Progenitor cell of endocrine pancreas (in vitro differentiated cells): ENCODE measurements around the gene MAB21L2. TPM values are rescaled to one million over a fixed set of nuclear protein-coding genes. Genes with fewer than 3 reads are reported as not detected.

Experiments
- DNase-seq: peaks from one replicate; pipeline ENCODE4 v3.0.0; 2021; ENCODE audit warnings: low spot score; ENCODE audit not compliant: unreplicated experiment
- H3K27ac Mint-ChIP-seq: 2 replicates; pipeline ENCODE4 v1.8.0; 2021; ENCODE audit warnings: mild to moderate bottlenecking, moderate library complexity, mixed read lengths
- H3K27me3 Mint-ChIP-seq: 2 replicates; pipeline ENCODE4 v1.8.0; 2021; ENCODE audit warnings: mixed read lengths
- H3K36me3 Mint-ChIP-seq: 2 replicates; pipeline ENCODE4 v1.8.0; 2022; ENCODE audit warnings: mixed read lengths; ENCODE audit not compliant: insufficient read depth
- H3K4me1 Mint-ChIP-seq: 2 replicates; pipeline ENCODE4 v1.8.0; 2021; ENCODE audit warnings: low read depth, mixed read lengths
- H3K4me3 Mint-ChIP-seq: 2 replicates; pipeline ENCODE4 v1.8.0; 2021; ENCODE audit warnings: low read depth, mild to moderate bottlenecking, moderate library complexity, mixed read lengths
- H3K9me3 Mint-ChIP-seq: 2 replicates; pipeline ENCODE4 v1.8.0; 2021; ENCODE audit warnings: low read depth, mixed read lengths
- CTCF ChIP-seq: fragments of 200-600 bp; sonication (generic); IDR thresholded peaks from one replicate; pipeline ENCODE4 v1.5.0; 2021; ENCODE audit warnings: antibody characterized with exemption, mild to moderate bottlenecking; ENCODE audit not compliant: unreplicated experiment
- total RNA-seq: library from RNA; stranded (reverse); gene quantifications from 2 replicates; pipeline ENCODE4 v1.2.1, GENCODE V29; 2021

MAB21L2 gene
- total RNA-seq, 1 donor from 2014 or later = 0.19 TPM

- TF ChIP-seq CTCF = no peak
- Mint-ChIP-seq H3K36me3 (peaks cover 6% of the 10 kb centered on the region), H3K4me3 (peak overlapping the region; percentile 64), H3K27me3 (peaks cover 87% of the 10 kb centered on the region), H3K27ac (no peak overlapping the region), H3K4me1 (peaks cover 36% of the 10 kb centered on the region), H3K9me3 (no peaks in the 10 kb centered on the region)
- DNase-seq = no peak
Observed at GRCh38 chr4:150582873-150583286, 929 bp downstream of the MAB21L2 start.

DNA sequence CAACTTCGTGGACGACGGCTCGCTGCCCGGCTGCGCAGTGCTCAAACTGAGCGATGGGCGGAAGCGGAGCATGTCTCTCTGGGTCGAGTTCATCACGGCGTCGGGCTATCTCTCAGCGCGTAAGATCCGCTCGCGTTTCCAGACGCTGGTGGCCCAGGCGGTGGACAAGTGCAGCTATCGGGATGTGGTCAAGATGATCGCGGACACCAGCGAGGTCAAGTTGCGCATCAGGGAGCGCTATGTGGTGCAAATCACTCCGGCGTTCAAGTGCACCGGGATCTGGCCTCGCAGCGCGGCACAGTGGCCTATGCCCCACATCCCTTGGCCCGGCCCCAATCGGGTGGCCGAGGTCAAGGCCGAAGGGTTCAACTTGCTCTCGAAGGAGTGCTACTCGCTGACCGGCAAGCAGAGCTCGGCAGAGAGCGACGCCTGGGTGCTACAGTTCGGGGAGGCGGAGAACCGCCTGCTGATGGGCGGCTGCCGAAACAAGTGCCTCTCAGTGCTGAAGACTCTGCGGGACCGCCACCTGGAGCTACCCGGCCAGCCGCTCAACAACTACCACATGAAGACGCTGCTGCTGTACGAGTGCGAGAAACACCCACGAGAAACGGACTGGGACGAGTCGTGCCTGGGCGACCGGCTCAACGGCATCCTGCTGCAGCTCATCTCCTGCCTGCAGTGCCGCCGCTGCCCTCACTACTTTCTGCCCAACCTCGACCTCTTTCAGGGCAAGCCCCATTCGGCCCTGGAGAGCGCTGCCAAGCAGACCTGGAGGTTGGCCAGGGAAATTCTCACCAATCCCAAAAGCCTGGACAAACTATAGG lies 1.5 kb downstream of the MAB21L2 start:
- Mint-ChIP-seq H3K4me3 (peak overlapping the region; percentile 64), H3K36me3 (peaks cover 9% of the 10 kb centered on the region), H3K9me3 (no peaks in the 10 kb centered on the region), H3K27me3 (peaks cover 89% of the 10 kb centered on the region), H3K27ac (peak overlapping the region; percentile 69), H3K4me1 (peaks cover 36% of the 10 kb centered on the region)
- DNase-seq = no peak
- no peak for TF ChIP-seq CTCF

DNA sequence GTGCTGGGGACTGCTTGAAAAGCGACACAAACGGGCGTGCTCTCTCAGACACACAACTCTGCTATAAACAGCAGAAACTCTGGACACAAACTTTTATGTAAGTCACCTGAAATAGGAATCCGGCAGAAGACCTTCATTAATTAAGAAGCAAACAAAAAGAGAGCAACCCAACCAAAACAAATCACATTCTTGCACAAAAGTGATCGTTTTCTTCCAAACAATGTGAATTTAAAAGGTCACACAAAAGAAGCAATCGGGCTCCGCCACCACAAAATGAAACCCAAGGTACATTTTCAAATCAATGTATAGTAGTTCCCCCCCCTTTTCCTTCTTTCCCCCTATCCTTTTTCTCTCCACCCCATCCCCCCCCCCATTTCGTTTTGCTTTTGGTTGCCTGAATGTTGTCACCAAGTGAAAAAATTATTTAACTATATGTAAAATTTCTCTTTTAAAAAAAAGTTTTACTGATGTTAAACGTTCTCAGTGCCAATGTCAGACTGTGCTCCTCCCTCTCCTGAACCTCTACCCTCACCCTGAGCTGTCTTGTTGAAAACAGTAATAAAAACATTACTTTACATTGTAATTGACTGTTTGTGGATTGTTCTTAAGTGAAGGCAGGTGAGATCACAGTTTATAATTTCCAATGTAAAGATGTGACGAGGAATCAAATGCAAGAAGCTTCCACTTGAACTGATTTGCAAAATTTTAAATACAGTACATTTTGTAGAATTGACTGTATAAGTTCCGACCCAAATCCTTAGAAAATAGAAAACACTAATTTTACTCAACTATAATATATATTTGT lies 2.4 kb downstream of the MAB21L2 start:
- no peaks in the 10 kb centered on the region for H3K9me3 Mint-ChIP-seq
- peak overlapping the region; percentile 64 for H3K4me3 Mint-ChIP-seq
- peaks cover 81% of the 10 kb centered on the region for H3K27me3 Mint-ChIP-seq
- H3K27ac Mint-ChIP-seq = peak overlapping the region; percentile 21
- H3K4me1 Mint-ChIP-seq = peaks cover 30% of the 10 kb centered on the region
- TF ChIP-seq CTCF = no peak
- no peak for DNase-seq
- H3K36me3 Mint-ChIP-seq = peaks cover 9% of the 10 kb centered on the region

- Mint-ChIP-seq H3K4me3 (no peak overlapping the region), H3K27ac (no peak overlapping the region)
- no peak for TF ChIP-seq CTCF
Observed at GRCh38 chr4:150585611-150586010, 3.7 kb downstream of the MAB21L2 start.

GRCh38 chr4:150586162-150586810 lies 4.3 kb downstream of the MAB21L2 start:
- H3K9me3 Mint-ChIP-seq = no peaks in the 10 kb centered on the region
- H3K4me1 Mint-ChIP-seq = peaks cover 22% of the 10 kb centered on the region
- H3K36me3 Mint-ChIP-seq = peaks cover 11% of the 10 kb centered on the region
- DNase-seq = no peak
- no peak overlapping the region for H3K27ac Mint-ChIP-seq
- H3K4me3 Mint-ChIP-seq = no peak overlapping the region
- no peak for TF ChIP-seq CTCF
- peaks cover 62% of the 10 kb centered on the region for H3K27me3 Mint-ChIP-seq

More at GRCh38 chr4:150585611-150586010, 3.7 kb downstream of the MAB21L2 start:
- no peak for DNase-seq
- Mint-ChIP-seq H3K36me3 (peaks cover 9% of the 10 kb centered on the region), H3K4me1 (peaks cover 22% of the 10 kb centered on the region), H3K9me3 (no peaks in the 10 kb centered on the region), H3K27me3 (peaks cover 68% of the 10 kb centered on the region)
